ENCODE results near the gene CCNG2.

CCNG2 gene

GRCh38 chr4:77163641-77164040 lies 6.6 kb downstream of the CCNG2 start:
- Histone ChIP-seq H3K36me3 (ENCODE audit: insufficient read depth, low read depth, low read length) (peaks cover 94% of the 10 kb centered on the region), H3K4me1 (ENCODE audit: insufficient read depth, low read length) (no peaks in the 10 kb centered on the region), H3K9me3 (ENCODE audit: insufficient read depth, low read depth, low read length) (no peaks in the 10 kb centered on the region), H3K27me3 (ENCODE audit: insufficient read depth, low read length) (no peaks in the 10 kb centered on the region), H3K4me3 (ENCODE audit: low read length) (no peak overlapping the region), H3K27ac (ENCODE audit: low read length) (no peak overlapping the region), H3K9ac (ENCODE audit: low read depth, low read length) (no peak overlapping the region)

GRCh38 chr4:77167173-77167572 lies 10.2 kb downstream of the CCNG2 start:
- Histone ChIP-seq H3K9me3 (ENCODE audit: insufficient read depth, low read depth, low read length) (no peaks in the 10 kb centered on the region), H3K4me3 (ENCODE audit: low read length) (no peak overlapping the region), H3K36me3 (ENCODE audit: insufficient read depth, low read depth, low read length) (peaks cover 81% of the 10 kb centered on the region), H3K27ac (ENCODE audit: low read length) (no peak overlapping the region), H3K9ac (ENCODE audit: low read depth, low read length) (no peak overlapping the region), H3K4me1 (ENCODE audit: insufficient read depth, low read length) (no peaks in the 10 kb centered on the region), H3K27me3 (ENCODE audit: insufficient read depth, low read length) (peaks cover 10% of the 10 kb centered on the region)

- H3K27me3 ChIP-seq (ENCODE audit: insufficient read depth, low read length): peaks cover 17% of the 10 kb centered on the region
- no peak overlapping the region for H3K9ac ChIP-seq (ENCODE audit: low read depth, low read length)
- H3K27ac ChIP-seq (ENCODE audit: low read length): no peak overlapping the region
- no peaks in the 10 kb centered on the region for H3K9me3 ChIP-seq (ENCODE audit: insufficient read depth, low read depth, low read length)
- H3K4me3 ChIP-seq (ENCODE audit: low read length): no peak overlapping the region
- H3K4me1 ChIP-seq (ENCODE audit: insufficient read depth, low read length): no peaks in the 10 kb centered on the region
- peaks cover 74% of the 10 kb centered on the region for H3K36me3 ChIP-seq (ENCODE audit: insufficient read depth, low read depth, low read length)
These were observed 10.9 kb downstream of the CCNG2 start for GRCh38 chr4:77167866-77168265.

GRCh38 chr4:77169481-77169880 lies 12.5 kb downstream of the CCNG2 start:
- no peaks in the 10 kb centered on the region for H3K4me1 ChIP-seq (ENCODE audit: insufficient read depth, low read length)
- H3K9ac ChIP-seq (ENCODE audit: low read depth, low read length): no peak overlapping the region
- H3K4me3 ChIP-seq (ENCODE audit: low read length): no peak overlapping the region
- peaks cover 33% of the 10 kb centered on the region for H3K27me3 ChIP-seq (ENCODE audit: insufficient read depth, low read length)
- peaks cover 58% of the 10 kb centered on the region for H3K36me3 ChIP-seq (ENCODE audit: insufficient read depth, low read depth, low read length)
- H3K27ac ChIP-seq (ENCODE audit: low read length): no peak overlapping the region
- no peaks in the 10 kb centered on the region for H3K9me3 ChIP-seq (ENCODE audit: insufficient read depth, low read depth, low read length)

GRCh38 chr4:77170926-77171325 lies 13.9 kb downstream of the CCNG2 start:
- Histone ChIP-seq H3K36me3 (ENCODE audit: insufficient read depth, low read depth, low read length) (peaks cover 43% of the 10 kb centered on the region), H3K27me3 (ENCODE audit: insufficient read depth, low read length) (peaks cover 45% of the 10 kb centered on the region), H3K27ac (ENCODE audit: low read length) (no peak overlapping the region), H3K4me3 (ENCODE audit: low read length) (no peak overlapping the region), H3K4me1 (ENCODE audit: insufficient read depth, low read length) (no peaks in the 10 kb centered on the region; the same call in 1 of the 2 replicates), H3K9me3 (ENCODE audit: insufficient read depth, low read depth, low read length) (no peaks in the 10 kb centered on the region), H3K9ac (ENCODE audit: low read depth, low read length) (no peak overlapping the region)

GRCh38 chr4:77172336-77172735 lies 15.3 kb downstream of the CCNG2 start:
- peaks cover 31% of the 10 kb centered on the region; the same call in 1 of the 2 replicates for H3K36me3 ChIP-seq (ENCODE audit: insufficient read depth, low read depth, low read length)
- H3K27ac ChIP-seq (ENCODE audit: low read length): no peak overlapping the region
- no peaks in the 10 kb centered on the region for H3K9me3 ChIP-seq (ENCODE audit: insufficient read depth, low read depth, low read length)
- H3K4me1 ChIP-seq (ENCODE audit: insufficient read depth, low read length): peaks cover 5% of the 10 kb centered on the region; the same call in 1 of the 2 replicates
- no peak overlapping the region for H3K4me3 ChIP-seq (ENCODE audit: low read length)
- peaks cover 59% of the 10 kb centered on the region for H3K27me3 ChIP-seq (ENCODE audit: insufficient read depth, low read length)
- H3K9ac ChIP-seq (ENCODE audit: low read depth, low read length): no peak overlapping the region

- H3K27ac ChIP-seq (ENCODE audit: low read length): no peak overlapping the region
These were observed 17.4 kb downstream of the CCNG2 start for GRCh38 chr4:77174426-77174825.

GRCh38 chr4:77175201-77175611 lies 18.2 kb downstream of the CCNG2 start:
- peaks cover 7% of the 10 kb centered on the region; the same call in 1 of the 2 replicates for H3K36me3 ChIP-seq (ENCODE audit: insufficient read depth, low read depth, low read length)
- peaks cover 85% of the 10 kb centered on the region for H3K27me3 ChIP-seq (ENCODE audit: insufficient read depth, low read length)
- peaks cover 19% of the 10 kb centered on the region; the same call in 1 of the 2 replicates for H3K4me1 ChIP-seq (ENCODE audit: insufficient read depth, low read length)
- H3K4me3 ChIP-seq (ENCODE audit: low read length): no peak overlapping the region
- no peaks in the 10 kb centered on the region for H3K9me3 ChIP-seq (ENCODE audit: insufficient read depth, low read depth, low read length)
- no peak overlapping the region for H3K27ac ChIP-seq (ENCODE audit: low read length)
- H3K9ac ChIP-seq (ENCODE audit: low read depth, low read length): no peak overlapping the region

More at GRCh38 chr4:77174426-77174825, 17.4 kb downstream of the CCNG2 start:
- peaks cover 19% of the 10 kb centered on the region; the same call in 1 of the 2 replicates for H3K4me1 ChIP-seq (ENCODE audit: insufficient read depth, low read length)
- H3K4me3 ChIP-seq (ENCODE audit: low read length): no peak overlapping the region
- peaks cover 12% of the 10 kb centered on the region; the same call in 1 of the 2 replicates for H3K36me3 ChIP-seq (ENCODE audit: insufficient read depth, low read depth, low read length)
- no peak overlapping the region for H3K9ac ChIP-seq (ENCODE audit: low read depth, low read length)
- no peaks in the 10 kb centered on the region for H3K9me3 ChIP-seq (ENCODE audit: insufficient read depth, low read depth, low read length)
- peaks cover 80% of the 10 kb centered on the region for H3K27me3 ChIP-seq (ENCODE audit: insufficient read depth, low read length)

- Histone ChIP-seq H3K27me3 (ENCODE audit: insufficient read depth, low read length) (peaks cover 95% of the 10 kb centered on the region), H3K4me3 (ENCODE audit: low read length) (no peak overlapping the region), H3K9me3 (ENCODE audit: insufficient read depth, low read depth, low read length) (no peaks in the 10 kb centered on the region), H3K4me1 (ENCODE audit: insufficient read depth, low read length) (peaks cover 19% of the 10 kb centered on the region; the same call in 1 of the 2 replicates), H3K36me3 (ENCODE audit: insufficient read depth, low read depth, low read length) (no peaks in the 10 kb centered on the region), H3K27ac (ENCODE audit: low read length) (no peak overlapping the region), H3K9ac (ENCODE audit: low read depth, low read length) (no peak overlapping the region)
These were observed 19.6 kb downstream of the CCNG2 start for GRCh38 chr4:77176640-77177039.

- H3K9ac ChIP-seq (ENCODE audit: low read depth, low read length): no peak overlapping the region
- peaks cover 95% of the 10 kb centered on the region for H3K27me3 ChIP-seq (ENCODE audit: insufficient read depth, low read length)
- peaks cover 19% of the 10 kb centered on the region; the same call in 1 of the 2 replicates for H3K4me1 ChIP-seq (ENCODE audit: insufficient read depth, low read length)
- no peak overlapping the region for H3K27ac ChIP-seq (ENCODE audit: low read length)
- H3K9me3 ChIP-seq (ENCODE audit: insufficient read depth, low read depth, low read length): no peaks in the 10 kb centered on the region
- H3K4me3 ChIP-seq (ENCODE audit: low read length): no peak overlapping the region
- no peaks in the 10 kb centered on the region for H3K36me3 ChIP-seq (ENCODE audit: insufficient read depth, low read depth, low read length)
These were observed 20.2 kb downstream of the CCNG2 start for GRCh38 chr4:77177199-77177598.

GRCh38 chr4:77178560-77178959 lies 21.6 kb downstream of the CCNG2 start:
- Histone ChIP-seq H3K36me3 (ENCODE audit: insufficient read depth, low read depth, low read length) (no peaks in the 10 kb centered on the region), H3K4me3 (ENCODE audit: low read length) (no peak overlapping the region), H3K9me3 (ENCODE audit: insufficient read depth, low read depth, low read length) (no peaks in the 10 kb centered on the region), H3K9ac (ENCODE audit: low read depth, low read length) (no peak overlapping the region), H3K27me3 (ENCODE audit: insufficient read depth, low read length) (peaks cover 90% of the 10 kb centered on the region), H3K27ac (ENCODE audit: low read length) (no peak overlapping the region), H3K4me1 (ENCODE audit: insufficient read depth, low read length) (peaks cover 19% of the 10 kb centered on the region; the same call in 1 of the 2 replicates)

GRCh38 chr4:77179519-77179918 lies 22.5 kb downstream of the CCNG2 start:
- Histone ChIP-seq H3K9me3 (ENCODE audit: insufficient read depth, low read depth, low read length) (no peaks in the 10 kb centered on the region), H3K4me3 (ENCODE audit: low read length) (no peak overlapping the region), H3K27ac (ENCODE audit: low read length) (no peak overlapping the region), H3K4me1 (ENCODE audit: insufficient read depth, low read length) (peaks cover 19% of the 10 kb centered on the region; the same call in 1 of the 2 replicates), H3K36me3 (ENCODE audit: insufficient read depth, low read depth, low read length) (no peaks in the 10 kb centered on the region), H3K9ac (ENCODE audit: low read depth, low read length) (no peak overlapping the region), H3K27me3 (ENCODE audit: insufficient read depth, low read length) (peaks cover 90% of the 10 kb centered on the region)

Data from iPS-20b (cell line).